NCI-H345 treated with DMSO at 0.1 percent for 48 hours (cell line): ENCODE measurements around the gene UQCR10.
"Not testable (repeated sequence)": the region's sequence is repeated elsewhere in the genome, so short reads cannot be mapped to it uniquely, and the experiment has no call there.

Source experiments
- DNase-seq: peaks from one replicate; lab custom pipeline; 2025; ENCODE audit not compliant: unreplicated experiment; lab: John Stamatoyannopoulos, UW

UQCR10 gene

DNA sequence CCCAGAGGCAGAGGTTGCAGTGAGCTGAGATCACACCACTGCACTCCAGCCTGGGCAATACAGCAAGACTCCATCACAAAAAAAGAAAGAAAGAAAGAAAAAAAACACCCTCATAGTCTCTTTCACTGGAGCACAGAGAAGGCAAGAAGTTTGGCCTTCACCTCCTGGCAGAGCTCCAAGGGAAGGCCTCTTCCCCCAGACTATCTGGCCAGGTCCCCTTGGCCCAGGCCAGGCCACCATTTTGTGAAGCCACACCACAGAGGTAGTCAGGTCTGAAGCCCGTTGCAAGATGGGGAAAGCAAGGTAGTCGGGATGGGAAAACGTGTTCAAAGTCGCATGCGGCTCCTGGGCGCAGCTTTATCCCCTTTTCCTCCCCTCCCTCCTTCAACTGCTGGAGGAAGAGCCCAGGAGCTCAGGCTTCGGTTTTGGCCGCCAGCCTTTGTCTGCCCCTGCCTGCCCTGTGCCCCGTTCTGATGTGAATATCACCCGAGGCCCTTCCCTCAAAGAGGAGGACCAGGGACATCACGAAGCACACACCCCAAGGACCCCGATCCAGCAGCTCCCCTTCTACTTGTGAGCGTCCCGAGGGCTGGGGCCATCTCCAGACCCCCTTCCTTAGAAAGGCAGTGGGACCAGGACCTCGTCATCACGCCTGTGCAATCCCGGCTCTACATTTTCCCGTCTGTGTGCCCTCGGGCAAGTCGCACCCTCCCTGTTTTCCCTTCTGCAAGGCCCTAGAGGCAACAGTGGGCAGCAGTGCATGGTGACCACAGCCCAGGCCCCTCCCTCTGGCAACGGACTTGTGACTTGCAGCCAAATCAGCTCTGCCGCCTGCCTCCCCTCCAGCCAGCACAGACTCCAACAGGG lies 29.7 kb upstream of the UQCR10 start:
- DNase-seq, result no peak

GRCh38 chr22:29738118-29738815 lies 28.9 kb upstream of the UQCR10 start:
- no peak for DNase-seq

DNA sequence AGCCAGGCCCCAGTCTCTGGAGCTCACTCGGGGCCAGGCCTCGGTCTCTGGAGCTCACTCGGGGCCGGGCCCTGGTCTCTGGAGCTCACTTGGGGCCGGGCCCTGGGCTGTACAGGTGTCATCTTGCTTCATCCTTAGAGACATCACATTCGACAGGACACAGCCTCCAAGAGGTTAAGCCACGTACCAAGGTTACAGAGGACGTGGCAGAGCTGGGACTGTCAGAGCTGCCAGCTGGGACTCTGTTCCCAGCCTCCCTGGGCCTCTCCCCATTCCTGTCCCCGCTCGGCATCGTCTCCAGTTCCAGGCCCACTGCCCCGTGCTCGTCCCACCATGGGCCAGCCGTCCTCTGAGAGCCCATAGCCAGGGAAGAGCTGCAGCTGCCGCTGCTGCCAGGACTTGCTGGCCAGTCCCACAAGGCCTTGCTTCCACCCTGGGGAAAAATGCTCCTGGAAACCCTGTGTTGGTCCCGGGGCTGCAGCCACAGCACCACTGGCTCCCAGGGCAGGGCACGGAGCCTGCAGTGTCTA lies 27.8 kb upstream of the UQCR10 start:
- DNase-seq, result no peak

GRCh38 chr22:29740216-29740615 lies 27.0 kb upstream of the UQCR10 start:
- DNase-seq, result no peak

GRCh38 chr22:29741926-29742325 lies 25.2 kb upstream of the UQCR10 start:
- no peak for DNase-seq

DNA sequence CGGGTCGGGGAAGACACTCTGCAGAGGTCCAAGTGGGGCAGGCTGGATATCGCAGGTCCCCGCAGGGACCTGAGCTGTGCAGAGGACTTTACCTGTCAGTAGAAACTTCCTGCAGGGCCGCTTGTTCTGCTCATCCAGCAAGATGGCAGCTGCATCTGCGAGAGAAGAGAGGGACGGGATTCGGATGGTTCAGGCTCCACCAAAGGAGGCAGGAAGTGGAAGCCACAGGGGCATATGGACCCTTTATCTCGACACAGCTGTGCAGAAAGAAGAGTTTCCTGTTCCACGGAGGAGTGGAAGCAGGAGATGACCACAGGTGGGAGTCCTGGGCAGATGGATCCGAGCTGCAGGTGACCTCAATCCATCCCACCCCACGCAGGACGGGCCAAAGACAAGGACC lies 24.8 kb upstream of the UQCR10 start:
- no peak for DNase-seq

GRCh38 chr22:29744902-29745301 lies 22.3 kb upstream of the UQCR10 start:
- peak; percentile 23 for DNase-seq

DNA sequence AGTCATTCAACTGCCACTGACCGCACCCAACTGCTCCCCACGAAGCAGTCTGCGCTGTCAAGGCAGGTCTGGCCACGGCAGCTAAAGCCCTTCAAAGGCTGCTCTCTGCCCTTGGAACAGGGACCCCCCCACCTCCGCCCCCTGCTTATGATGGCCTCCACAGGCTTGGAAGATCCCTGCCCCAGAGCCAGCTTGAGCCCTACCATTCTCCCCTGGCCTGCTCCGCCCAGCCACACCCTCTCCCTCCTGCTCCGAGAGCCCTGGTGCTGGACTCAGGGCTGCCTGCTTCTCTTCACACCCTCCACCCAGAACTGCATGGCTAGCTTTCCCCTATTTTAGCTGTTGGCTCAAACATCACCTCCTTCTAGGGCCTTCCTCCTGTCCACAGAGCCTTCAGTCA lies 19.3 kb upstream of the UQCR10 start:
- no peak for DNase-seq

GRCh38 chr22:29748248-29748893 lies 18.8 kb upstream of the UQCR10 start:
- no peak for DNase-seq

DNA sequence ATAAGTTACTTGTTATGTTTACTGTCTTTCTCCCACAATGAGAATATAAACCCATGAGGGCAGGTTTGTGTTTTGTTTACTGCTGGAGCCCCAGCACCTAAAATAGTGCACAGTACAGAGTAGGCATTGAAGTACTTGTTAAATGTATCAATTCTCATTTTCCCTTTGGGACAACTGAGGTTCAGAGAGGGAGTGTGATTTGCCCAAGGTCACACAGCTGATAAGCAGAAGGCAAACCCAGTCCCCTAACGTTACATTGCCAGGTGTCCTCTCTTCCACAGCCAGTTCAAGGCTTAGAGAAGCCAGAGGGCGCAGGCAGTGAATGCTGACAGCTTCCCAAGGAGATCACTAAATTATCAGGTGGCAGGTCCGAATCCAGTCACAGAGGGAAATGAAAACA lies 17.1 kb upstream of the UQCR10 start:
- DNase-seq, result no peak

- no peak for DNase-seq
Measured at GRCh38 chr22:29750559-29751538, 16.3 kb upstream of the UQCR10 start.

DNA sequence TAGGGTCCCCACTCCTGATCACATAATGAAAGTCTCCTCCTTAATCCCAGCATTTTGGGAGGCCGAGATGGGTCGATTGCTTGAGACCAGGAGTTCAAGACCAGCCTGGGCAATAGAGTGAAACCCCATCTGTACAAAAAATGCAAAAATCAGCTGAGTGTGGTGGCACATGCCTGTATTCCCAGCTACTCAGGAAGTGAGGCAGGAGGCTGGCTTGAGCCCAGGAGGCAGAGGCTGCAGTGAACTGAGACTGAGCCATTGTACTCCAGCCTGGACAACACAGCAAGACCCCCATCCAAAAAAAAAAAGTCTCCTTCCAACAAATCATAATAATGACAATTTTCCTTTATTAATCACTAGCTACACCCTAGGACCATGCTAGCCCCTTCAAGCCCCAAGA lies 15.5 kb upstream of the UQCR10 start:
- no peak for DNase-seq

GRCh38 chr22:29753808-29754657 lies 13.1 kb upstream of the UQCR10 start:
- DNase-seq, result no peak

GRCh38 chr22:29754658-29755395 lies 12.3 kb upstream of the UQCR10 start:
- not testable (repeated sequence) for DNase-seq

DNA sequence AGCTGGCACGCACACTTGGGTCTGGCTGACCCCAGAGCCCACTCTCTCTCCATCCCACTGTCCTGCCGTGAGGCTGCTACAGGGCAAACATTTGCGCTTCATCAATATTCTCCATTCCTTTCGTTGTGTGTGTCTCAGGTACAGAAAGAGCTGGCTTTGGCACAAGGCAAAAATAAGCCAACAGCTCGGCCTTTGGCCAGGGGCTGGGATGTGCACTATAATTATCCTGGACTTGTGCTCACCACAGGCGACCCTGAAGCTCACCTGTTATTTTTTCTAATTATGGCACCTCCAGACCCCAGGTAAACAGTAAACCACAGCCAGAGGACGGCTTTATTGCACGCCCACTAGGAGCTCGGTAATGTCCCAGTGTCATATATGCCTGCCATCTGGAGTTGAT lies 11.3 kb upstream of the UQCR10 start:
- DNase-seq, result no peak

GRCh38 chr22:29756341-29756740 lies 10.8 kb upstream of the UQCR10 start:
- DNase-seq, result no peak

DNA sequence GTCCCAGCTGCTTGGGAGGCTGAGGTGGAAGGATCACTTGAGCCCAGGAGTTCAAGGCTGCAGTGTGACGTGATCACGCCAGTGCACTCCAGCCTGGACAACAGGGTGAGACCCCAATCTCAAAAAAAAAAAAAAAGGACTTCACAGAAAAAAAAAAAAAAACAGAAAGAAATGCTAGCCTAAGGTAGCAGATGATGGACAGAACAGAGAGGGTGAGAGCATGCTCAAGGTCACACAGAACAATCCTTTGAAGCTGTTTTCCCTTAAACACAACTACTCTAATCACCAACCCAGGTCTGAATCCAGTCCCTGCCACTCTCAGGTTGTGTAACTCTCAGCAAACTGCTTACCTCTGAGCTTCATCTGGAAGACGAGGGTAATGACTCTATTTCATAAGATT lies 10.1 kb upstream of the UQCR10 start:
- no peak for DNase-seq

DNA sequence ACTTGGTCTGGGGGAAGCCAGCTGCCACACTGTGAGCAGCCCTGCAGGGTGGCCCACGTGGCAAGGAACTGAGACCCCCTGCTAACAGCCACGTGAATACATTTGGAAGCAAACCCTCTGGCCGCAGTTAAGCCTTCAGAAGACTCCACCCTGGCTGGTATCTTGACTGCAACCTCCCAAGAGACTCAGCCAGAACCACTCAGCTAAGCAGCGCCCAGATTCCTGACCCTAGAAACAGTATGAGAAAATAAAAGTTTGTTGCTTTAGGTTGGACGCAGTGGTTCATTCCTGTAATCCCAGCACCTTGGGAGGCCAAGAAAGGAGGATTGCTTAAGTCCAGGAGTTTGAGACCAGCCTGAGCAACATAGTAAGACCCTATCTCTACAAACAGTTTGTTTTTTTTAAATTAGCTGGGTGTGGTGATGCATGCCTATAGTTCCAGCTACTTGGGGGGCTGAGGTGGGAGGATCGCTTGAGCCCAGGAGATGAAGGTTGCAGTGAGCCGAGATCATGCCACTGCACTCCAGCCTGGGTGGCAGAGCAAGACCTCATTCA lies 9.0 kb upstream of the UQCR10 start:
- DNase-seq, result no peak

- DNase-seq, result no peak
Measured at GRCh38 chr22:29758959-29759358, 8.2 kb upstream of the UQCR10 start.
